Uterus (tissue), 4 donors: Measurements from ENCODE around the gene NTPCR. TPM values are rescaled to one million over a fixed set of nuclear protein-coding genes. Genes with fewer than 3 reads are reported as not detected.

Experiments used
- DNase-seq, 2 donors: peaks; one replicate each; pipeline ENCODE4 v3.0.0-alpha.2; 2019 to 2020
- H3K27ac ChIP-seq, 2 donors: fragments of 200-600 bp; sonication (generic); 1 replicate in 1 of 2; 2 replicates in 1 of 2; pipeline ENCODE4 v1.5.1; 2016 to 2018
- H3K27me3 ChIP-seq, 2 donors: fragments of 200-600 bp; sonication (generic); one replicate each; pipeline ENCODE4 v1.5.1; 2018 to 2019; ENCODE audit warnings: control low read depth in 1 of 2
- H3K36me3 ChIP-seq, 2 donors: fragments of 200-600 bp; sonication (generic); one replicate each; pipeline ENCODE4 v1.5.1; 2019; ENCODE audit warnings: control low read depth in 1 of 2
- H3K4me1 ChIP-seq, 2 donors: fragments of 200-600 bp; sonication (generic); one replicate each; pipeline ENCODE4 v1.5.1; 2018 to 2019; ENCODE audit warnings: control low read depth in 1 of 2
- H3K4me3 ChIP-seq, 2 donors: fragments of 200-600 bp; sonication (generic); 1 replicate in 1 of 2; 2 replicates in 1 of 2; pipeline ENCODE4 v1.5.1; 2018 to 2019; ENCODE audit warnings: mild to moderate bottlenecking in 1 of 2
- H3K9me3 ChIP-seq, 2 donors: fragments of 200-600 bp; sonication (generic); one replicate each; pipeline ENCODE4 v1.5.1; 2019; ENCODE audit warnings: control low read depth in 1 of 2
- CTCF ChIP-seq, 4 experiments: fragments of 200-600 bp in 2 of 4; fragments of 450-650 bp in 2 of 4; sonication (generic) in 2 of 4; IDR thresholded peaks; one replicate each; pipeline ENCODE4 v1.5.1; 2016 to 2019; ENCODE audit warnings: antibody characterized with exemption in 4 of 4, mild to moderate bottlenecking in 2 of 4, moderate library complexity in 1 of 4
- POLR2A ChIP-seq, 2 donors: fragments of 450-650 bp; IDR thresholded peaks; one replicate each; pipeline ENCODE4 v1.6.1; 2016; ENCODE audit warnings: antibody characterized with exemption in 2 of 2, mild to moderate bottlenecking in 1 of 2, moderate library complexity in 1 of 2
- intact Hi-C: fragments of 100-400 bp; cut with DNase I; formaldehyde crosslinking; loops from one replicate; pipeline ENCODE4 v1.15.1; 2023; ENCODE audit warnings: low total_unique reads
- total RNA-seq, 4 donors: library from RNA; depleted of rRNA in 3 of 4; stranded (reverse); fragments of >200 nt in 3 of 4; gene quantifications; one replicate each; pipeline versions ENCODE4 v1.1.0 to v1.2.4, GENCODE V29; 2014 to 2023
- donor health status: DM: yes; HTN: yes; CAD: no.

NTPCR gene
- total RNA-seq, 4 donors from 2014 or later = 7.4 to 30.1 (median 17.1) TPM

DNA sequence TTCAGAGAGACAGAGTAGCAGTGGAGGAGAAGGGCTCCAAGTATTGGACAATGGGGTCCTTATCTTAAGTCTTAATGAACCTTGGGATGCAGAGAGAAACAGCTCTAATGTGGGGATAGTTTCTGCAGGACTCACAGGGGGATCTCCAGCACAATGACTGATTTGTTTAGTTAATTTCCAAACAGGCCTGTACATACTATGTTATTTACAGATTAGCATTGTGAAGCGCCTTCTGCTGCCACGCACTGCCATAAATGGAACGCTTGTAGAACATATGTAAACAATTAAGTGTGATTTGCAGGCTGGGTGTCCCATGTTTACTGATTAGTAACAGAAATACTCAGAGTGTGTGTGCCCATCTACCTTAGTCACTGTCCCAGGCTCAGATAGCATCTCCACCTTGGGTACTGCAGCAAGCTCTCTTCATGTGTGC, 56.1 kb downstream of the NTPCR start:
- TF ChIP-seq CTCF (IDR thresholded peaks at IDR 0.05) (no peak), POLR2A (IDR thresholded peaks at IDR 0.05) (no peak)
- no peaks in the 10 kb centered on the region for H3K9me3 ChIP-seq
- intact Hi-C loops = no loop called here
- H3K4me1 ChIP-seq = no peaks in the 10 kb centered on the region
- no peak overlapping the region for H3K4me3 ChIP-seq
- H3K36me3 ChIP-seq = no peaks in the 10 kb centered on the region
- no peak for DNase-seq
- no peak overlapping the region for H3K27ac ChIP-seq
- no peaks in the 10 kb centered on the region for H3K27me3 ChIP-seq

GRCh38 chr1:233010146-233010545, 59.7 kb downstream of the NTPCR start:
- Histone ChIP-seq H3K4me3 (no peak overlapping the region), H3K9me3 (no peaks in the 10 kb centered on the region), H3K27ac (no peak overlapping the region), H3K36me3 (no peaks in the 10 kb centered on the region), H3K4me1 (no peaks in the 10 kb centered on the region), H3K27me3 (no peaks in the 10 kb centered on the region)
- DNase-seq = no peak
- intact Hi-C loops = no loop called here
- no peak for TF ChIP-seq CTCF (IDR thresholded peaks at IDR 0.05)
- TF ChIP-seq POLR2A (IDR thresholded peaks at IDR 0.05) = no peak

- Histone ChIP-seq H3K4me3 (no peak overlapping the region), H3K27me3 (no peaks in the 10 kb centered on the region), H3K27ac (no peak overlapping the region), H3K36me3 (no peaks in the 10 kb centered on the region), H3K9me3 (no peaks in the 10 kb centered on the region), H3K4me1 (no peaks in the 10 kb centered on the region)
- intact Hi-C loops = no loop called here
- no peak for TF ChIP-seq POLR2A (IDR thresholded peaks at IDR 0.05)
- no peak for TF ChIP-seq CTCF (IDR thresholded peaks at IDR 0.05)
- no peak for DNase-seq
These were observed 61.6 kb downstream of the NTPCR start for GRCh38 chr1:233012021-233012420.

- intact Hi-C loops = no loop called here
- TF ChIP-seq CTCF (IDR thresholded peaks at IDR 0.05) (no peak), POLR2A (IDR thresholded peaks at IDR 0.05) (no peak)
- Histone ChIP-seq H3K27me3 (no peaks in the 10 kb centered on the region), H3K36me3 (no peaks in the 10 kb centered on the region), H3K9me3 (no peaks in the 10 kb centered on the region), H3K27ac (no peak overlapping the region), H3K4me3 (no peak overlapping the region), H3K4me1 (no peaks in the 10 kb centered on the region)
- no peak for DNase-seq
These were observed 65.6 kb downstream of the NTPCR start for GRCh38 chr1:233015965-233016364.

- no peak for DNase-seq
- intact Hi-C loops = no loop called here
- Histone ChIP-seq H3K4me1 (no peaks in the 10 kb centered on the region), H3K27ac (no peak overlapping the region), H3K36me3 (no peaks in the 10 kb centered on the region), H3K9me3 (no peaks in the 10 kb centered on the region), H3K27me3 (no peaks in the 10 kb centered on the region), H3K4me3 (no peak overlapping the region)
- TF ChIP-seq CTCF (IDR thresholded peaks at IDR 0.05) = no peak
- TF ChIP-seq POLR2A (IDR thresholded peaks at IDR 0.05) = no peak
These were observed 66.4 kb downstream of the NTPCR start for GRCh38 chr1:233016798-233017197.
